A375 (cell line): Measurements from ENCODE around the gene SOS2. TPM values are rescaled to one million over a fixed set of nuclear protein-coding genes. Genes with fewer than 3 reads are reported as not detected.

Experiments used
- small RNA-seq: library from RNA; depleted of rRNA; stranded (forward); fragments of <200 nt; gene quantifications from one replicate; pipeline ENCODE3, GENCODE V24; 2014
- total RNA-seq: library from RNA; depleted of rRNA; stranded (reverse); fragments of >200 nt; shearing (Covaris generic); gene quantifications from 2 replicates; pipeline ENCODE4 v1.2.3, GENCODE V29; 2014; rRNA removed

SOS2 gene
- 8.1 and 8.3 TPM in 2 replicates for total RNA-seq

DNA sequence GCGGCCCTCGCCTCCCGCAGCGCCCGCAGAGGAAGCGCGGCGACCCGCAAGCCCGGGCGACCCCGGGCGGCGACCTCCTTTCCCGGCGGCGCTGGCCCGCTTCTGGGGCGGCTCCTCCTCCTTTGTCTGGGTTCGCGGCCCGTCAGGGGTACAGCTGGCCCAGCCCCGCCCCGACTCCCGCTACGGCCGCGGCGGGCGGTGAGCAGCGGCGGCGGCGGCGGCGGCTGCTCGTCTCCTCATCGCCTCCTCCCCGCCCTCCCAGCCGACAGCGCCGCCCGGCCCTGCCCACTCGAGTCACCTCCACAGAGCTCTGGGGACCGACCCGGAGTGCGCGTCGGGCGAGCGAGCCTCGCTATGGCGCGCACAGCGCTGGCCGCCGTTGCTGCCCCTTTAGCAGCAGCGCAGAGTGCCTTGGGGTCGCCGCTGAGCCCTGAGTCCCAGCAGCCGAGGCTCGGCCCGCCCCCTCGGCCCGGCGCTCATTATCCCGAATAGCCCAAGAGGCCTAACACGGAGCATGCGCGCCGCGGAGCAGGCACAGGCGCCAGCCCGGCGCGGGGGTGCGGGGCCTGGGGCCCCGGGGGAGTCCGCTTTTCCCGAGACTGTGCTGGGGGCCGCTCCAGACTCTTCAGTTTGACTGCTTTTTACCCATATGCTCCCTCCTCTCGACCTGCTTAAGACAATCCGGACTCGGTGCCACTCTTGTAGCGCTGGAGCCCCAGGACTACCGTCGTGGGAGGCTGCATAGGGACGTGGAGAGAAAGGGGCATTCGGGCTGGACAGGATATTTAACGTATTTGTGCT, at the start of gene SOS2:
TSS of gene SOS2 (minus strand) at position 104 of the 801 bp plus-strand sequence. CDS start 295 bp downstream, outside the sequence.

DNA sequence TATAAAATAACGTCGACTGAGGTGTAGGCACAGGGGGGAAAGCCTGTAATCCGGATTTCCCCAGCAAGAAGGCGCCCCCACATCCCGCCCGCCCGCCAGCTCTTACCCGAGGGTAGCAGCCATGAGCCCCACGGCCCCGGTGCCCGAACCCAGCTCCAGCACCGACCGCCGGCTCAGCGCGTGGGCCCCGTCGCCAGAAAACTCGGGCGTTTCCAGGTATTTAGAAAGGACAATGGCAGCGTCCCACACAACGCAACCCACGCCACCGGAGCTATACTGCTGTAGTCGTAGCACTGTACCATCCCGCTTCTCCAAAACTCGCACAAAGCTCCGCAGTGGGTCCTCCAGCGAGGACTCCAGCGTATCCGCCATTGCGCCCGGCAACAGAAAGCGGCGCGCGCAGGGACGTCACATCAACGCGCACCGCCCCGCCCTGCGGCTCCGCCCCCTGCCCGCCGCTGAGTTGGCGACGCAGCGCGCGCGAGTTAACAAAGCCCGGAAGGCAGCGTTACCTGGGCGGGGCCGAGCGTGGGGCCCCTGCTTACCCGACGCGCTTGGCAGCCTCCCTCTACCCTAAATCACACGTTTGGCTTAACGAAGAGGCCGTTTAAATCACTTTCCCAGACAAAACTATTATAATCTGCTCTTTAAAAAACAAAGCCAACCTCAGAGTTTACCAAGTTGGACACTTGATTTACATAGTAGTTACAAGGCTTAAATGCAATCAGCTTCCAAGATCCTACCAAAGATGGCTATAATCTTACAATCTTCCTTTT, 115.0 kb downstream of the SOS2 start, which contains the start of gene VCPKMT:
TSS of gene VCPKMT (minus strand) at position 392 of the 776 bp plus-strand sequence. CDS start at position 372, 20 bp downstream.

Small RNA genes lying within 50 kb of the gene (small RNA-seq; reads per million reads assigned to genes)
- gene RF00019, result not detected

Other genes starting within 250 kb of the SOS2 start
- gene VCPKMT, start 115.0 kb downstream of the SOS2 start, total RNA-seq, result 6.0 and 6.9 TPM in 2 replicates
- 8.4 and 11.1 TPM in 2 replicates for gene L2HGDH, start 80.7 kb upstream of the SOS2 start, total RNA-seq
- 11.8 and 13.2 TPM in 2 replicates for gene DMAC2L, start 80.7 kb upstream of the SOS2 start, total RNA-seq
- gene CDKL1, start 165.3 kb upstream of the SOS2 start, total RNA-seq, result 27.3 and 36.6 TPM in 2 replicates